ENCODE data around the gene ROGDI. TPM values are rescaled to one million over a fixed set of nuclear protein-coding genes. Genes with fewer than 3 reads are reported as not detected.

Gene ROGDI
- total and polyA plus RNA-seq, 3 donors from 2014 or later, result 27.3 to 37.0 (median 30.0) TPM

- TF ChIP-seq CTCF (IDR thresholded peaks at IDR 0.05) (no peak), POLR2A (IDR thresholded peaks at IDR 0.05) (no peak)
- H3K4me1 ChIP-seq, result no peaks in the 10 kb centered on the region
- no peak overlapping the region for H3K4me3 ChIP-seq
- no peaks in the 10 kb centered on the region for H3K36me3 ChIP-seq (ENCODE audit: low read depth, missing control alignments)
- H3K27me3 ChIP-seq, result no peaks in the 10 kb centered on the region
- WGBS, 2 donors, result 86 to 95% methylated on average over 4 to 5 of the region's 5 CpGs
- intact Hi-C loops (cut with DNase I; ENCODE audit: low total_unique reads), result no loop called here
- H3K27ac ChIP-seq, result no peak overlapping the region
- no peak for DNase-seq
- H3K9me3 ChIP-seq, result no peaks in the 10 kb centered on the region
Measured at GRCh38 chr16:4778050-4778392, 24.4 kb downstream of the ROGDI start.

- 80 to 87% methylated on average over 7 to 17 of the region's 17 CpGs for WGBS, 2 donors
Measured at GRCh38 chr16:4777339-4778049, 24.9 kb downstream of the ROGDI start.

DNA sequence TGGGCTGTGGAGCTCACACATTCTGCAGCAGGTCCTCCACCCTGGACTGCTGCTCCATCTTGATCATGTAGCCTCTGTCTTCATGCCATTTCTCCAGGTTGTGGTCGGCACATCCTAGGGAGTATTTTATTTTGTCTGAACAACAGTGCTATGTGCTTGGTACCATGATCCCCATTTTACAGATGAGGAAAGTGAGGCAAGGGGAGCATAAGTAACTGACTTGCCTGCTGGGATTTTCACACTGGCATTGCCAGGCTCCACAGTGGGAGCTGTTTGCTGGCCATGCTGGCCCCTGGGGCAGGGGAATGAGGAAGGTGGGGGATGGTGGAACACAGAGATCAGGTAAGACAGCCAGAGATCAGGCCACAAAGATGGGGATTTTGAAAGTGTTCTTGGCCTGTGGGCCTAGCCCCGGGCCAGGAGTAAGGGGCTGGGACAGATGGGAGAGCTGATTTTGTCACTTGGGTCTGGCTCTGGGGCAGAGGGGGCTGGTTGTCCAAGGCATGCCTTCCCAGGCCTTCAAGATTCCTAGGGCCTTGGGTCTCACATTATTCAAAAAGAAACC is 26.2 kb downstream of the ROGDI start:
- no peak overlapping the region for H3K27ac ChIP-seq

More at GRCh38 chr16:4777339-4778049, 24.9 kb downstream of the ROGDI start:
- H3K4me3 ChIP-seq, result no peak overlapping the region
- DNase-seq, result no peak
- H3K36me3 ChIP-seq (ENCODE audit: low read depth, missing control alignments), result no peaks in the 10 kb centered on the region
- H3K27me3 ChIP-seq, result no peaks in the 10 kb centered on the region
- no peaks in the 10 kb centered on the region for H3K9me3 ChIP-seq
- TF ChIP-seq POLR2A (IDR thresholded peaks at IDR 0.05) (no peak), CTCF (IDR thresholded peaks at IDR 0.05) (no peak)
- intact Hi-C loops (cut with DNase I; ENCODE audit: low total_unique reads), result no loop called here
- no peaks in the 10 kb centered on the region for H3K4me1 ChIP-seq
- H3K27ac ChIP-seq, result no peak overlapping the region

DNA sequence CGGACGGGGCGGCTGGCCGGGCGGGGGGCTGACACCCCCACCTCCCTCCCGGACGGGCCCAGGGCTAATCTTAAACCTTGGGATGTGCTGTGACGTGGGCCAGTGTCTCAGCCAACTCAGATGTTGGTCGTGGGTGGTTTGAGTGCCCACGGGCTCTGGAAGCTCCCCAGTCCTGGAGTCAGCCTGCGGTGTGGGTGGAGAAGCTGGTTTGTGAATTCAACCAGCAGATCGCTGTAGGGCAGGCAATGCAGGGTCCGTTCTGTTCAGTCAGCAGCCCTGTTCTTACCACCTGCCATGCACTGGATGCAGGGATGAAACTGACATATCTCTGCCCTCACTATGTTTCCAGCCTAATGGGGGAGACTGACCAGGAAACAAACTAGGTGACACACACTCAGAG is 27.4 kb downstream of the ROGDI start:
- DNase-seq, result no peak

More for the DNA sequence above, 26.2 kb downstream of the ROGDI start:
- DNase-seq, result no peak
- Histone ChIP-seq H3K27me3 (no peaks in the 10 kb centered on the region), H3K4me1 (no peaks in the 10 kb centered on the region), H3K36me3 (ENCODE audit: low read depth, missing control alignments) (no peaks in the 10 kb centered on the region), H3K9me3 (no peaks in the 10 kb centered on the region), H3K4me3 (no peak overlapping the region)
- TF ChIP-seq CTCF (IDR thresholded peaks at IDR 0.05) (no peak), POLR2A (IDR thresholded peaks at IDR 0.05) (no peak)
- 90 to 100% methylated on average over 2 of the region's 2 CpGs for WGBS, 2 donors
- intact Hi-C loops (cut with DNase I; ENCODE audit: low total_unique reads), result no loop called here

More for the DNA sequence above, 27.4 kb downstream of the ROGDI start:
- no peaks in the 10 kb centered on the region for H3K27me3 ChIP-seq
- TF ChIP-seq POLR2A (IDR thresholded peaks at IDR 0.05) (no peak), CTCF (IDR thresholded peaks at IDR 0.05) (no peak)
- intact Hi-C loops (cut with DNase I; ENCODE audit: low total_unique reads), result no loop called here
- H3K9me3 ChIP-seq, result no peaks in the 10 kb centered on the region
- no peak overlapping the region for H3K27ac ChIP-seq
- H3K4me3 ChIP-seq, result no peak overlapping the region
- H3K4me1 ChIP-seq, result no peaks in the 10 kb centered on the region
- 88 to 91% methylated on average over 5 to 6 of the region's 13 CpGs for WGBS, 2 donors
- H3K36me3 ChIP-seq (ENCODE audit: low read depth, missing control alignments), result no peaks in the 10 kb centered on the region
